Lower leg skin (tissue), 3 donors: ENCODE results near the gene ST6GALNAC5.

Experiments
- CTCF ChIP-seq, 3 donors: fragments of 450-650 bp; IDR thresholded peaks; one replicate each; pipeline ENCODE4 v1.5.1; 2016; ENCODE audit warnings: antibody characterized with exemption in 3 of 3, mild to moderate bottlenecking in 3 of 3, moderate library complexity in 2 of 3
- POLR2A ChIP-seq, 2 donors: fragments of 450-650 bp; IDR thresholded peaks; one replicate each; pipeline ENCODE4 v1.6.1; 2016 to 2017; ENCODE audit warnings: antibody characterized with exemption in 2 of 2, mild to moderate bottlenecking in 1 of 2, moderate library complexity in 1 of 2

GRCh38 chr1:76843821-76844464 lies 23.3 kb upstream of the ST6GALNAC5 start:
- TF ChIP-seq CTCF (IDR thresholded peaks at IDR 0.05) (no peak), POLR2A (IDR thresholded peaks at IDR 0.05) (no peak)
